Sigmoid colon (tissue), 7 donors: Measurements from ENCODE around the gene PARP8. TPM values are rescaled to one million over a fixed set of nuclear protein-coding genes. Genes with fewer than 3 reads are reported as not detected.

Source experiments
- DNase-seq: peaks from one replicate; pipeline ENCODE4 v3.0.0-alpha.2; 2019
- H3K27ac ChIP-seq, 4 donors: fragments of 200-600 bp; sonication (generic); one replicate each; pipeline ENCODE4 v1.5.1; 2016 to 2019; ENCODE audit warnings: mild to moderate bottlenecking in 1 of 4
- H3K27me3 ChIP-seq, 3 donors: fragments of 200-600 bp; sonication (generic); one replicate each; pipeline ENCODE4 v1.5.1; 2019; ENCODE audit warnings: mild to moderate bottlenecking in 1 of 3
- H3K36me3 ChIP-seq, 4 donors: fragments of 200-600 bp; sonication (generic); one replicate each; pipeline ENCODE4 v1.5.1; 2016 to 2019
- H3K4me1 ChIP-seq, 4 donors: fragments of 200-600 bp; sonication (generic); one replicate each; pipeline ENCODE4 v1.5.1; 2017 to 2019
- H3K4me3 ChIP-seq, 4 donors: fragments of 200-600 bp; sonication (generic); one replicate each; pipeline ENCODE4 v1.5.1; 2017 to 2019; ENCODE audit warnings: mild to moderate bottlenecking in 2 of 4, moderate library complexity in 1 of 4
- H3K9me3 ChIP-seq, 4 donors: fragments of 200-600 bp in 3 of 4; sonication (generic) in 3 of 4; one replicate each; pipeline versions ENCODE4 v1.5.1 to v1.6.1; 2013 to 2019
- EP300 ChIP-seq, 4 donors: sonication (generic); formaldehyde crosslinking; IDR thresholded peaks; one replicate each; pipeline ENCODE4 v1.6.1; 2017; ENCODE audit warnings: antibody characterized with exemption in 4 of 4
- POLR2A ChIP-seq, 2 donors: fragments of 450-650 bp; IDR thresholded peaks; one replicate each; pipeline ENCODE4 v1.6.1; 2016; ENCODE audit warnings: antibody characterized with exemption in 2 of 2, mild to moderate bottlenecking in 2 of 2, moderate library complexity in 2 of 2
- POLR2AphosphoS5 ChIP-seq, 4 donors: sonication (generic); formaldehyde crosslinking; IDR thresholded peaks; one replicate each; pipeline ENCODE4 v1.6.1; 2017; ENCODE audit warnings: antibody characterized with exemption in 4 of 4
- WGBS, 2 donors: extraction: QIAGEN DNeasy Blood & Tissue Kit; methylation state at CpG; one replicate each; pipeline ENCODE4 v1.1.7; 2013; 5-methylcytosine and 5-hydroxymethylcytosine counted together
- intact Hi-C: fragments of 100-400 bp; cut with DNase I; formaldehyde crosslinking; loops from one replicate; pipeline ENCODE4 v1.15.1; 2023
- polyA plus RNA-seq, 3 donors: library from polyadenylated mRNA; stranded (reverse); fragments of 200-250 nt; gene quantifications; one replicate each; pipeline ENCODE4 v1.2.3, GENCODE V29; 2013
- total RNA-seq, 4 donors: library from RNA; depleted of rRNA; stranded (reverse); fragments of >200 nt; gene quantifications; one replicate each; pipeline ENCODE4 v1.1.0, GENCODE V29; 2016
- TF ChIP-seq, protein P1 (sequence below), 4 experiments: fragments of 450-650 bp in 3 of 4; fragments of 200-600 bp in 1 of 4; IDR thresholded peaks; one replicate each; pipeline ENCODE4 v1.5.1; 2016 to 2019; ENCODE audit warnings: antibody characterized with exemption in 4 of 4, mild to moderate bottlenecking in 3 of 4, moderate library complexity in 2 of 4
- donor health status: healthy with polysubstance abuse.
- donor health status: Bipolar disorder and iron deficiency.
- donor health status: healthy.

The PARP8 gene
- total and polyA plus RNA-seq, 7 donors = 1.8 to 26.9 (median 13.3) TPM

DNA sequence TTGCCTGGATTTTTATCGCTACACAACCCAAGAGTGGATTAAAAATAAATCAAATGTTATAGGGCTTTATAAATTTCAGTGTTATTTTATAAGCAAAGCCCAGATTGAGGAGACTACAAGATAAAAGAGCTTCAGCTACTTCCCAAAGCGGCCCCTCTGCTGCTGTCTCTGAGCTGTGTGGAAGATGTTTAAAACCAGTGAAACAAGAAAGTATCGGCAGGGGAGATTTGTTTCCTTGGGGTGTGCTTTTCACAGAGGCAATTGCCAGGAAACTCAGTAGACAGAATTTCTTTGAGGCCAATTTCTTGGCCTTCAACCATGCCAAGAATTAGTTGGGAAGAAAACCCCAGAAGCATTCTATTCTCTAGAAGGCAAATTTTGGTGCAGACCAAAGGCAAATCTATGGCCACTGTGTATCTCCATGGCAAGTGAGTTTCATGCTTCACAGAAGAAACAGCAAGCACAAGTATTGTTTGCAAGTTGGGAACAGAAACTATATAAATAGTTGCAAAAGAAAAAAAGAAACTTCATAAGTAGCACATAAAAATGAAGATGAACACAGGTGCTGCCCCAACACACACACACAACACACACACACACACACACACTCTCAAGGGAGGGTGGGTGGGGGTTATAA, 197.2 kb downstream of the PARP8 start:
- 68 to 75% methylated on average over 3 of the region's 3 CpGs for WGBS, 2 donors
- intact Hi-C loops = no loop called here
- no peaks in the 10 kb centered on the region for H3K27me3 ChIP-seq

DNA sequence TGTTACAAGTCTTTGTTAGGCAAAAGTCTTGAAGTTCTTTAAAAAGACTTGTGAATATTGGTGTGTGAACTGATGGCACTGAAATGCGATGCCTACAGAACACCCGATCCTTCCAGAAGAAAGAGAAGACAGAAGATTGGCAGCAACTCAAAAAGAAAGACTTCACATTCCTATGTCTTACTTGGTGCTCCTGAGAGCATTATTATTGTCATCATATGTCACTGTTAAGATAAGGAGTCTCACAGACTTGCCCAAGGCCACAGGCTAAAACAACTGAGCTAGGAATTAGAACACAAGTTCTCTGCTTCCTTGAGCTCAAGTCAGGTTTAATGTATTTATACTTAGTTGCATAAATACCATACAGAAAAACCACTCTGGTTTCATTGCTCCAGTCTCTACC, 198.0 kb downstream of the PARP8 start:
- Histone ChIP-seq H3K36me3 (no peaks in the 10 kb centered on the region), H3K9me3 (no peaks in the 10 kb centered on the region), H3K4me1 (no peaks in the 10 kb centered on the region), H3K27me3 (no peaks in the 10 kb centered on the region), H3K27ac (no peak overlapping the region), H3K4me3 (no peak overlapping the region)
- TF ChIP-seq POLR2AphosphoS5 (IDR thresholded peaks at IDR 0.05) (no peak), POLR2A (IDR thresholded peaks at IDR 0.05) (no peak), EP300 (IDR thresholded peaks at IDR 0.05) (no peak)
- TF ChIP-seq, protein P1, sequence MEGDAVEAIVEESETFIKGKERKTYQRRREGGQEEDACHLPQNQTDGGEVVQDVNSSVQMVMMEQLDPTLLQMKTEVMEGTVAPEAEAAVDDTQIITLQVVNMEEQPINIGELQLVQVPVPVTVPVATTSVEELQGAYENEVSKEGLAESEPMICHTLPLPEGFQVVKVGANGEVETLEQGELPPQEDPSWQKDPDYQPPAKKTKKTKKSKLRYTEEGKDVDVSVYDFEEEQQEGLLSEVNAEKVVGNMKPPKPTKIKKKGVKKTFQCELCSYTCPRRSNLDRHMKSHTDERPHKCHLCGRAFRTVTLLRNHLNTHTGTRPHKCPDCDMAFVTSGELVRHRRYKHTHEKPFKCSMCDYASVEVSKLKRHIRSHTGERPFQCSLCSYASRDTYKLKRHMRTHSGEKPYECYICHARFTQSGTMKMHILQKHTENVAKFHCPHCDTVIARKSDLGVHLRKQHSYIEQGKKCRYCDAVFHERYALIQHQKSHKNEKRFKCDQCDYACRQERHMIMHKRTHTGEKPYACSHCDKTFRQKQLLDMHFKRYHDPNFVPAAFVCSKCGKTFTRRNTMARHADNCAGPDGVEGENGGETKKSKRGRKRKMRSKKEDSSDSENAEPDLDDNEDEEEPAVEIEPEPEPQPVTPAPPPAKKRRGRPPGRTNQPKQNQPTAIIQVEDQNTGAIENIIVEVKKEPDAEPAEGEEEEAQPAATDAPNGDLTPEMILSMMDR (IDR thresholded peaks at IDR 0.05) = no peak
- DNase-seq = no peak
- intact Hi-C loops = no loop called here
- WGBS, 2 donors = 79% methylated on average over 2 of the region's 2 CpGs

More for the DNA sequence above, 197.2 kb downstream of the PARP8 start:
- DNase-seq = no peak
- Histone ChIP-seq H3K9me3 (no peaks in the 10 kb centered on the region), H3K27ac (no peak overlapping the region), H3K4me1 (no peaks in the 10 kb centered on the region), H3K4me3 (no peak overlapping the region), H3K36me3 (no peaks in the 10 kb centered on the region)
- TF ChIP-seq POLR2AphosphoS5 (IDR thresholded peaks at IDR 0.05) (no peak), POLR2A (IDR thresholded peaks at IDR 0.05) (no peak), EP300 (IDR thresholded peaks at IDR 0.05) (no peak)
- TF ChIP-seq, protein P1 (IDR thresholded peaks at IDR 0.05) = no peak

DNA sequence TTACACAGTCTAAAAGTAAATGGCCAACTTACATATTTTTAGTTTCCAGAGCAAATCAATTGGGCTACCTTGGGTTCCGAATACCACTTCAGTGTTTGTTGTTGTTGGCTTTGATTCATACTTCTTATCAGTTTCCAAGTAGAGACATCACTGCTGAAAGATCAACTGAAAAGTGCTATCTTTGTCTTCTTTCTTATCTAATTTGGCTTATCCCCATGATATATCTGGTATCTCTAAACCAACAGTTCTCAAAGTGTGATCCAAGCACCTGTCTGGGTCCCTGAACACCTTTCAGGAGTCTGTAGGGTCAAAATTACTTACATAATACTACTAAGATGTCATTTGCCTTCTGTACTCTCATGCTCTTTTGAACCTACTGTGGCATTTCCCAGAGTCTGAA, 200.0 kb downstream of the PARP8 start:
- no peaks in the 10 kb centered on the region for H3K9me3 ChIP-seq
- TF ChIP-seq POLR2AphosphoS5 (IDR thresholded peaks at IDR 0.05) (no peak), EP300 (IDR thresholded peaks at IDR 0.05) (no peak), POLR2A (IDR thresholded peaks at IDR 0.05) (no peak)
- TF ChIP-seq, protein P1 (IDR thresholded peaks at IDR 0.05) = no peak
- H3K36me3 ChIP-seq = no peaks in the 10 kb centered on the region
- no peak for DNase-seq
- H3K27me3 ChIP-seq = no peaks in the 10 kb centered on the region
- H3K4me1 ChIP-seq = no peaks in the 10 kb centered on the region
- 40 to 78% methylated on average over 1 of the region's 1 CpG for WGBS, 2 donors
- H3K4me3 ChIP-seq = no peak overlapping the region
- H3K27ac ChIP-seq = no peak overlapping the region
- intact Hi-C loops = no loop called here

DNA sequence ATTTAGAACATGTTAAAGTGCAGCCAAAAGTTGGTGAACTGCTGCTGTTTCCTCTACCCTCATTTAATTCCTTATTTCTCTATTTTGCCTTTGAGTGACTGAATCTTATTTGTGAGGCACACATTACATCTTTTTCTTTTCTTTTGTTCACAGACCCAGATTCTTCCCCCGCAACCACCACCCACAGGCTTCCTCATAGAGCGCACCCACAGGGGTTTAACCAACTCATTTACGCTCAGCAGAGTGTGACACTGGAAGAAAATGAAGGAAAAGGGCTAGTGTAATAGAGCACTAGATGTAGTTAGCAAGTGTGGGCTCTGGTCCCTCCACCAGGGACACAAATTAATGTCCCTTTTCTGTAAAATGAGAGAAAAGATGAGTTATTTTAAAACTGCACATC, 200.7 kb downstream of the PARP8 start:
- no peaks in the 10 kb centered on the region for H3K27me3 ChIP-seq
- no peak overlapping the region for H3K27ac ChIP-seq
- TF ChIP-seq EP300 (IDR thresholded peaks at IDR 0.05) (no peak), POLR2A (IDR thresholded peaks at IDR 0.05) (no peak)
- intact Hi-C loops = no loop called here
- H3K4me3 ChIP-seq = no peak overlapping the region
- no peaks in the 10 kb centered on the region for H3K9me3 ChIP-seq
- 75 to 92% methylated on average over 3 of the region's 3 CpGs for WGBS, 2 donors
- no peaks in the 10 kb centered on the region for H3K4me1 ChIP-seq
- DNase-seq = no peak
- no peaks in the 10 kb centered on the region for H3K36me3 ChIP-seq

DNA sequence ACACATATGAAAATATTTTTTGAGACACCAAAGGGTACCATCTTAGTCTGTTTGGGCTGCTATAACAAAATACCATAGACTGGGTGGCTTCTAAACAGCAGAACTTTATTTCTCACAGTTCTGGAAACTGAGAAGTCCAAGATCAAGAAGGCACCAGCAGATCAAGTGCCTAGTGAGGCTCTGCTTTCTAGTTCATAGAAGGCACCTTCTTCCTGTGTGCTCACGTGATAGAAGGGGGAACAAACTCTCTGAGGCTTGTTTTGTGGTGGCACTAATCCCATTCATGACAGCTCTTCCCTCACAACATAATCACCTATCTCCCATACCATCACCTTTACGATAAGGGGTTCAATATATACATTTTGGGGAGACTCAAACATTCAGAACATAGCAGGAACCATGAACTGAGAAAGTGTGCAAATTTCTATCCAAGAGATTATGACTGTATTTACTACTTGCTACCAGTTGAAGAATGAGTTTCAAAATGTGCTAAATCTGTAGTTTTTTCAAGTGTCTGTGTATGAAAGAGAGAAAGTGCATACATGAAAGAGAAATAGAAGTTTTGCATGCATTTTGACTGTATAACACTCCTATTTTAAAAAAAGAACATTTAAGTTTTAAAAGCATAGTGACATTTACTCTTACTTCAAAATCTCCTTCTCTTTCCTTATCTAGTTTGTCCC, 207.3 kb downstream of the PARP8 start:
- no peak for DNase-seq
- 44 to 66% methylated on average over 2 of the region's 2 CpGs for WGBS, 2 donors

More for the DNA sequence above, 207.3 kb downstream of the PARP8 start:
- Histone ChIP-seq H3K27me3 (no peaks in the 10 kb centered on the region), H3K27ac (peak overlapping the region in 1 of 4 donors; percentile 14), H3K9me3 (no peaks in the 10 kb centered on the region), H3K36me3 (no peaks in the 10 kb centered on the region), H3K4me3 (no peak overlapping the region), H3K4me1 (no peaks in the 10 kb centered on the region)
- intact Hi-C loops = no loop called here
- TF ChIP-seq EP300 (IDR thresholded peaks at IDR 0.05) (no peak), POLR2A (IDR thresholded peaks at IDR 0.05) (no peak), POLR2AphosphoS5 (IDR thresholded peaks at IDR 0.05) (no peak)
- TF ChIP-seq, protein P1 (IDR thresholded peaks at IDR 0.05) = no peak
